ENCODE measurements around the gene ETFDH. TPM values are rescaled to one million over a fixed set of nuclear protein-coding genes. Genes with fewer than 3 reads are reported as not detected.

Gene ETFDH
- total and polyA plus RNA-seq, 10 of the 15 experiments (the other 5 are each of a cell fraction or from before 2014, with no cell fraction given) = 10.9 to 30.4 (median 20.6) TPM

- TF ChIP-seq MTA2 (IDR thresholded peaks at IDR 0.05; ENCODE audit: low read depth) = no peak
- peak; percentile 54; the same call in 1 of the 2 replicates for TF ChIP-seq ATF7 (IDR thresholded peaks at IDR 0.05; ENCODE audit: low read depth)
- TF ChIP-seq NFIC (IDR thresholded peaks at IDR 0.05; ENCODE audit: low read depth, low read length) = peak; percentile 80; the same call in 1 of the 2 replicates
- TF ChIP-seq FOXM1 (IDR thresholded peaks at IDR 0.05; ENCODE audit: low read depth, low read length) = peak; percentile 64; the same call in 1 of the 2 replicates
- no peak for TF ChIP-seq ZNF217 (IDR thresholded peaks at IDR 0.05)
- TF ChIP-seq TAF1 (IDR thresholded peaks at IDR 0.05; ENCODE audit: borderline replicate concordance, low read depth, low read length) = no peak
- TF ChIP-seq E2F4 (IDR thresholded peaks at IDR 0.05; ENCODE audit: low read depth, low read length) = no peak
- no peak for TF ChIP-seq LARP7 (IDR thresholded peaks at IDR 0.05)
- no peak for TF ChIP-seq ZNF274 (IDR thresholded peaks at IDR 0.05; ENCODE audit: insufficient read depth, insufficient read length)
- TF ChIP-seq MAX (IDR thresholded peaks at IDR 0.05; ENCODE audit: low read depth, low read length) = no peak
- peak in 1 of 2 experiments; percentile 38; a peak in 1 of 4 replicates for TF ChIP-seq BHLHE40 (IDR thresholded peaks at IDR 0.05; ENCODE audit: borderline replicate concordance in 1 of 2, low read depth in 2 of 2, low read length in 1 of 2)
- peak; percentile 71; the same call in 1 of the 2 replicates for TF ChIP-seq CREM (IDR thresholded peaks at IDR 0.05; ENCODE audit: low read depth)
- TF ChIP-seq RUNX3 (IDR thresholded peaks at IDR 0.05; ENCODE audit: low read length) = peak; percentile 90
- TF ChIP-seq BRCA1 (IDR thresholded peaks at IDR 0.05; ENCODE audit: low read depth, low read length) = no peak
- TF ChIP-seq KDM1A (IDR thresholded peaks at IDR 0.05; ENCODE audit: borderline replicate concordance) = no peak
- no peak for TF ChIP-seq PKNOX1 (IDR thresholded peaks at IDR 0.05)
- TF ChIP-seq IRF4 (IDR thresholded peaks at IDR 0.05; ENCODE audit: low read depth, low read length) = no peak
- no peak for TF ChIP-seq IKZF2 (IDR thresholded peaks at IDR 0.05)
- TF ChIP-seq ZBTB33 (IDR thresholded peaks at IDR 0.05) = no peak
- no peak for TF ChIP-seq ZNF687 (IDR thresholded peaks at IDR 0.05)
- TF ChIP-seq STAT3 (IDR thresholded peaks at IDR 0.05; ENCODE audit: low read depth, low read length) = no peak
- TF ChIP-seq SIX5 (IDR thresholded peaks at IDR 0.05; ENCODE audit: low read depth, low read length, severe bottlenecking) = no peak
- 0 out of 2 replicates have a peak, but pooled peaks have one; percentile 8 for TF ChIP-seq BCL11A (IDR thresholded peaks at IDR 0.05; ENCODE audit: low read depth, low read length)
- TF ChIP-seq KLF5 (IDR thresholded peaks at IDR 0.05; ENCODE audit: partially characterized antibody) = no peak
- TF ChIP-seq FOS (IDR thresholded peaks at IDR 0.05; ENCODE audit: borderline replicate concordance, extremely low read depth, insufficient read length) = no peak
- TF ChIP-seq BMI1 (IDR thresholded peaks at IDR 0.05; ENCODE audit: borderline replicate concordance) = no peak
These were observed 2.8 kb upstream of the ETFDH start (continued) for GRCh38 chr4:158669310-158669709.

Data from GM12878 (cell line).